WTC11 (cell line): Measurements from ENCODE around the gene NDST4. TPM values are rescaled to one million over a fixed set of nuclear protein-coding genes. Genes with fewer than 3 reads are reported as not detected.
"Not testable (repeated sequence)": the region's sequence is repeated elsewhere in the genome, so short reads cannot be mapped to it uniquely, and the experiment has no call there.

Source experiments
- ATAC-seq: fragments of 200-7000 bp; cut with Tn5 transposase; 2 replicates; pipeline ENCODE4 v1.10.0; 2021; ENCODE audit warnings: mild to moderate bottlenecking, moderate library complexity
- CTCF ChIA-PET: fragments of 300-600 bp; sonication (Branson Sonifier 250); formaldehyde crosslinking; loops from one replicate; lab custom pipeline; 2021; ENCODE audit warnings: antibody characterized with exemption; lab: Charles Lee
- POLR2A ChIA-PET: fragments of 350-600 bp; sonication (Branson Sonifier 250); formaldehyde crosslinking; loops from one replicate; lab custom pipeline; 2021; ENCODE audit warnings: antibody characterized with exemption; lab: Charles Lee
- DNase-seq: peaks from one replicate; pipeline ENCODE4 v3.0.0; 2021; ENCODE audit warnings: low spot score
- H3K27ac Mint-ChIP-seq: 2 replicates; pipeline ENCODE4 v1.8.0; 2021; ENCODE audit warnings: mixed read lengths
- H3K27me3 Mint-ChIP-seq: 2 replicates; pipeline ENCODE4 v1.8.0; 2021; ENCODE audit warnings: low read depth, mild to moderate bottlenecking, moderate library complexity, mixed read lengths
- H3K36me3 Mint-ChIP-seq: 2 replicates; pipeline ENCODE4 v1.8.0; 2021; ENCODE audit warnings: mixed read lengths
- H3K4me1 Mint-ChIP-seq: 2 replicates; pipeline ENCODE4 v1.8.0; 2022; ENCODE audit warnings: mixed read lengths
- H3K4me3 Mint-ChIP-seq: 2 replicates; pipeline ENCODE4 v1.8.0; 2021; ENCODE audit warnings: mild to moderate bottlenecking, moderate library complexity, mixed read lengths
- H3K9me3 Mint-ChIP-seq: 2 replicates; pipeline ENCODE4 v1.8.0; 2021; ENCODE audit warnings: mixed read lengths
- ATF6 ChIP-seq: sonication (generic); formaldehyde crosslinking; IDR thresholded peaks from 2 replicates; pipeline ENCODE4 v1.8.1; 2023; ENCODE audit warnings: mild to moderate bottlenecking, missing genetic modification reagents
- CDX4 ChIP-seq: fragments of 250-450 bp; sonication (Bioruptor Pico); IDR thresholded peaks from 2 replicates; pipeline ENCODE4 v1.9.0; 2021; ENCODE audit warnings: moderate library complexity, mild to moderate bottlenecking, inconsistent platforms, borderline replicate concordance
- CREB1 ChIP-seq: sonication (generic); formaldehyde crosslinking; IDR thresholded peaks from 2 replicates; pipeline ENCODE4 v1.8.0; 2023; ENCODE audit warnings: mild to moderate bottlenecking, missing genetic modification reagents
- CTCF ChIP-seq: fragments of 200-600 bp; IDR thresholded peaks from 2 replicates; pipeline ENCODE4 v1.8.0; 2022; ENCODE audit warnings: antibody characterized with exemption
- E2F5 ChIP-seq: sonication (generic); formaldehyde crosslinking; IDR thresholded peaks from 2 replicates; pipeline ENCODE4 v1.8.1; 2022; ENCODE audit warnings: mild to moderate bottlenecking, moderate library complexity, missing genetic modification reagents
- ERG ChIP-seq: fragments of 250-450 bp; sonication (Bioruptor Pico); IDR thresholded peaks from 2 replicates; pipeline ENCODE4 v1.8.0; 2021; ENCODE audit warnings: mild to moderate bottlenecking
- ETV6 ChIP-seq: sonication (generic); formaldehyde crosslinking; IDR thresholded peaks from 2 replicates; pipeline ENCODE4 v1.8.1; 2022; ENCODE audit warnings: mild to moderate bottlenecking, missing genetic modification reagents
- FOXK1 ChIP-seq: sonication (generic); formaldehyde crosslinking; IDR thresholded peaks from 2 replicates; pipeline ENCODE4 v1.8.0; 2022; ENCODE audit warnings: mild to moderate bottlenecking, moderate library complexity, missing genetic modification reagents
- IRF2 ChIP-seq: sonication (generic); formaldehyde crosslinking; IDR thresholded peaks from 2 replicates; pipeline ENCODE4 v1.8.0; 2022; ENCODE audit warnings: low read depth, missing genetic modification reagents, borderline replicate concordance
- JUN ChIP-seq: sonication (generic); formaldehyde crosslinking; IDR thresholded peaks from 2 replicates; pipeline ENCODE4 v1.8.0; 2023; ENCODE audit warnings: mild to moderate bottlenecking, missing genetic modification reagents
- KAT7 ChIP-seq: sonication (generic); formaldehyde crosslinking; IDR thresholded peaks from 2 replicates; pipeline ENCODE4 v1.8.1; 2023; ENCODE audit warnings: missing genetic modification reagents, mild to moderate bottlenecking, borderline replicate concordance
- MLX ChIP-seq: sonication (generic); formaldehyde crosslinking; IDR thresholded peaks from 2 replicates; pipeline ENCODE4 v1.8.1; 2023; ENCODE audit warnings: mild to moderate bottlenecking, missing genetic modification reagents, moderate library complexity
- MYBL2 ChIP-seq: sonication (generic); formaldehyde crosslinking; IDR thresholded peaks from 2 replicates; pipeline ENCODE4 v1.8.1; 2023; ENCODE audit warnings: mild to moderate bottlenecking, moderate library complexity, missing genetic modification reagents
- NR2C2 ChIP-seq: sonication (generic); formaldehyde crosslinking; IDR thresholded peaks from 2 replicates; pipeline ENCODE4 v1.8.0; 2022; ENCODE audit warnings: mild to moderate bottlenecking, missing genetic modification reagents
- NR3C1 ChIP-seq: sonication (generic); formaldehyde crosslinking; conservative IDR thresholded peaks from 2 replicates; pipeline ENCODE4 v1.8.1; 2023; ENCODE audit warnings: low read depth, mild to moderate bottlenecking, missing genetic modification reagents
- PRDM15 ChIP-seq: sonication (generic); formaldehyde crosslinking; IDR thresholded peaks from 2 replicates; pipeline ENCODE4 v1.8.0; 2022; ENCODE audit warnings: missing genetic modification reagents
- PRRX2 ChIP-seq: fragments of 250-450 bp; sonication (Bioruptor Pico); IDR thresholded peaks from 2 replicates; pipeline ENCODE4 v1.8.0; 2021; ENCODE audit warnings: mild to moderate bottlenecking
- ZNF138 ChIP-seq: sonication (generic); formaldehyde crosslinking; conservative IDR thresholded peaks from 2 replicates; pipeline ENCODE4 v1.8.1; 2022; ENCODE audit warnings: mild to moderate bottlenecking, moderate library complexity, missing genetic modification reagents
- ZNF423 ChIP-seq: fragments of 250-450 bp; sonication (Bioruptor Pico); IDR thresholded peaks from 2 replicates; pipeline ENCODE4 v2.1.2; 2022; ENCODE audit warnings: mild to moderate bottlenecking, moderate library complexity
- total RNA-seq: library from RNA; stranded (reverse); gene quantifications from 3 replicates; pipeline ENCODE4 v1.2.3, GENCODE V29; 2021

Gene NDST4
- total RNA-seq, 1 experiment from 2014 or later: not detected

- peaks cover 13% of the 10 kb centered on the region for H3K36me3 Mint-ChIP-seq
Measured at GRCh38 chr4:114980932-114981708, 132.3 kb downstream of the NDST4 start.

GRCh38 chr4:114980399-114980798 is 133.0 kb downstream of the NDST4 start:
- CTCF ChIA-PET, H3K27me3 Mint-ChIP-seq, POLR2A ChIA-PET, DNase-seq, H3K4me1 Mint-ChIP-seq, H3K4me3 Mint-ChIP-seq, ATAC-seq, H3K27ac Mint-ChIP-seq: not testable (repeated sequence)
- Mint-ChIP-seq H3K9me3 (peaks cover 21% of the 10 kb centered on the region), H3K36me3 (peaks cover 13% of the 10 kb centered on the region)

More at GRCh38 chr4:114980932-114981708, 132.3 kb downstream of the NDST4 start:
- TF ChIP-seq CDX4 (CRISPR knock-in tag): no peak
- no peak for TF ChIP-seq NR2C2 (CRISPR knock-in tag)
- no peak for TF ChIP-seq E2F5 (CRISPR knock-in tag)
- TF ChIP-seq FOXK1 (CRISPR knock-in tag): no peak
- no peak for TF ChIP-seq CREB1 (CRISPR knock-in tag)
- no peak for TF ChIP-seq MLX (CRISPR knock-in tag)
- TF ChIP-seq ZNF423 (CRISPR knock-in tag): no peak
- no peak for TF ChIP-seq ERG (CRISPR knock-in tag)
- no peak for TF ChIP-seq IRF2 (CRISPR knock-in tag)
- no peak for TF ChIP-seq ATF6 (CRISPR knock-in tag)
- no peak for TF ChIP-seq ETV6 (CRISPR knock-in tag)
- no peak for TF ChIP-seq PRRX2 (CRISPR knock-in tag)
- no peak for TF ChIP-seq JUN
- TF ChIP-seq KAT7 (CRISPR knock-in tag): no peak
- TF ChIP-seq ZNF138 (CRISPR knock-in tag): no peak
- DNase-seq: no peak
- H3K9me3 Mint-ChIP-seq: peaks cover 21% of the 10 kb centered on the region
- ATAC-seq: no peak
- no peak overlapping the region for H3K4me3 Mint-ChIP-seq
- no peak overlapping the region for H3K27ac Mint-ChIP-seq
- no peaks in the 10 kb centered on the region for H3K27me3 Mint-ChIP-seq
- peaks cover 11% of the 10 kb centered on the region for H3K4me1 Mint-ChIP-seq
- ChIA-PET POLR2A (no interaction called here), CTCF (no interaction called here)

GRCh38 chr4:114976901-114977300 is 136.5 kb downstream of the NDST4 start:
- H3K36me3 Mint-ChIP-seq: no peaks in the 10 kb centered on the region
- ATAC-seq: no peak
- ChIA-PET CTCF (no interaction called here), POLR2A (no interaction called here)
- H3K4me3 Mint-ChIP-seq: no peak overlapping the region
- no peaks in the 10 kb centered on the region for H3K27me3 Mint-ChIP-seq
- peaks cover 3% of the 10 kb centered on the region for H3K9me3 Mint-ChIP-seq
- no peak for DNase-seq
- no peak overlapping the region for H3K27ac Mint-ChIP-seq
- H3K4me1 Mint-ChIP-seq: peaks cover 3% of the 10 kb centered on the region
- TF ChIP-seq PRDM15 (CRISPR knock-in tag): no peak
- TF ChIP-seq CTCF: no peak
- no peak for TF ChIP-seq NR3C1 (CRISPR knock-in tag)
- TF ChIP-seq MYBL2 (CRISPR knock-in tag): no peak
